HG03460 (cell line): ENCODE results near the gene FAM180A.
"Not testable (repeated sequence)": the region's sequence is repeated elsewhere in the genome, so short reads cannot be mapped to it uniquely, and the experiment has no call there.

Experiments used
- ATAC-seq: cut with Tn5 transposase; IDR thresholded peaks from one replicate; pipeline ENCODE4 v1.9.1; 2021; ENCODE audit not compliant: unreplicated experiment

Gene FAM180A

DNA sequence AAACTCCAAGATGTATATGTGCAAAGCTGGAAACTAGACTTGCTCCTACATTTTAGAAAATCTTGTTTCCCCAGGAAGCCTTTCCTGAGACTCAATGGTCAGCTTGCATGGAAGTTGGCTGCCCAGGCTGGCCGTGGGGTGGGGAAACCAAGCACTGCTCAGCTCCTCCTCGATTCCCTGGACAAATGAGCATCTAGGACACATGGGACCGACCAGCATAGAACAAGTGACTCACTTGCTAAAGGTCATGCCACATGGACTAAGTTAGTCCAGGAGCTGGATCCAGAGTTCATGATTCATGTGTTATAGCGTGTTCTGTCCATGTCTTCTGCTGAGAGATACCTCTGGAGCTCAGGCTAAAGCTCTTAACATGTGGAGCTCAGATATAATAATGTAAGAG, 6.2 kb downstream of the FAM180A start:
- ATAC-seq, result no peak

DNA sequence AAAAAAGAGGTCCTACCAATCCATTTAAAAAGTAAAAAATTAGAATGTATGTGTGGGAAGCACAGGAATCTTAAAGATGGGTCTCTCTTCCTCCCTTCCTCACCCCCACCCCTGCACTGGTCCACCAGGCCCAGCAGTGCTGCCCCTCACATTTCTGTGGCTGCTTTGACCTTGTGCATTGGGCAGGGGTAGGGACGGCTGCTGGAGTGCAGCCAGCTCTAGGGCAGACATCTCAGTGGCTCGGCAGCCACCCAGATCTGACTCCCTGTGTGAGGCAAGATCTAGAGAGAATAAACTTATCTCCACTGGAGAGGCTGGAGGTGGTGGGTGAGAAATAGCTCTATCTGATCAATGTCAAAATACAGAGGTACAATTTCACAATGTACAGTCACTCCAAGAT, 6.7 kb downstream of the FAM180A start:
- ATAC-seq, result no peak

DNA sequence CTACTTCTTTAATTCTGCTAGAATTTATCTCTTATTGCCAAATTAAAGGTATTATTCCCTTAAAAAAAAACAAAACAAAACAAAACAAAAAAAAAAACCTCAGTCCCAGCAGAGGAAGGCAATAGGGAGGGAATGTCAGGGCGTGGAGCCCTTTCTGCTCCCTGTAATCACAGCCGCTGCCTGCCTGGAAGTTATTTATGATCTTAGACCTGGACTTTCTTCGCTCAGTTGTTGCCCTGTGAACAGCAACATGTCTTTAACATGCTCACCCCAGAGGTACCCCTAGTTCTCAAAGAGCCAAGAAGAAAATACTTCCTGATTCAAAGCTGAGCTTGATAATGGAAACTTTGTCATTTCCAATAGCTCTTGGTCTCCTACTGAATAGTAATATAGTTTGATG, 7.7 kb downstream of the FAM180A start:
- ATAC-seq, result no peak

DNA sequence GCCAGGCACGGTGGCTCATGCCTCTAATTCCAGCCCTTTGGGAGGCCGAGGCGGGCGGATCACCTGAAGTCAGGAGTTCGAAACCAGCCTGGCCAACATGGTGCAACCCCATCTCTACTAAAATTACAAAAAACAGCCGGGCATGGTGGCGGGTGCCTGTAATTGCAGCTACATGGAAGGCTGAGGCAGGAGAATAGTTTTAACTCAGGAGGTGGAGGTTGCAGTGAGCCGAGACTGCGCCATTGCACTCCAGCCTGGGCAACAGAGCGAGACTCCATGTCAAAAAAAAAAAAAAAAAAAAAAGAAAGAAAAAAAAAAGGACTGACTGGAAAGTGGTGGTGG, 11.3 kb downstream of the FAM180A start:
- not testable (repeated sequence) for ATAC-seq

DNA sequence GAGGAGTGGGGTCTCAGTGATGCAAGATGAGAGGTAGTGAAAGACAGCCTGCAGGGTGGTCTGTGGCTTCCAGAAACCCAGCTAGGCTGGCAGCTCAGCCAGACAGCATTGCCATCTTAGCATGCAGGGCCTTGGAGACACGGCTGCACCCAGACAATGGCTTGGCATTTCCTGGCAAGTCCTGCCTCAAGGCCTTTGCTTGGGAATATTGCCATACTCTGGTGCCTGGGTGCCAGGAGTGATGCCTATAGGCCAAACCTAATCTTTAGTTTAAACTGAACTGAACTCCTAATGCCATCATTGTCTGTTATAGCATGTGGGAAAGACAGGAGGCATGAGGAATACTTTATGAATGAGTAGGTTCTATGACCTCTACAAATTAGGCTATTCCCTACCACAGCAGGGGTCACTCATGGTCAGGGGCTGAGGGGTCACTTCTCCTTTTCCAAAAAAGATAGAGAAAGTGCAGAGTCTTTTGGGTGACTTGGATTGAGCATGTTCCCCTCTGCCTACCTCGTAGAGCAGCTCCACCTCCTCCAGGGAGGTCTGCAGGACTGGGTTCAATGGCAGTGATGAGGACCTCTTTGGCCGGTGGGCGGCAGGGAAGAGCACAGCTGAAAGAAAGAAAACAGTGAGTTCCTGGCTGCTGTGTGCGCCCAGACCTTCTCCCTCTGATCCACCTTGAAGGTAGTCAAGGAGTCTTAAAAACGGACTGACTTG, 11.9 kb downstream of the FAM180A start:
- ATAC-seq, result no peak

DNA sequence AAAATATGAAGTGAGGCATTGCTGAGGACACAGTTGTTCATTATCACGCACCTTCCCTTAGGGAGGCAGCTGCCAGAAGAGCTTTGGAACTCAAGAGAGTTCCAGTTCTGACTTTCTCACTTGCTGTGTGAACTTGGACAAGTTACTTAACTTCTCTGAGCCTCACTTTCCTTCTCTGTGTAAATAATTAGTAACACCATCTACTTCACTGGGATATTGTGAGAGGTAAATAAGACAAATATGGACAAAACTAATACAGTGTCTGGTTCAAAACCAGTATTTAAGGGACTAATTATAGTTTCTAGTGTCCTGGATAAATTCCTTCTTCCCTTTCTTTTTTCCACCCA, 14.3 kb downstream of the FAM180A start:
- no peak for ATAC-seq

DNA sequence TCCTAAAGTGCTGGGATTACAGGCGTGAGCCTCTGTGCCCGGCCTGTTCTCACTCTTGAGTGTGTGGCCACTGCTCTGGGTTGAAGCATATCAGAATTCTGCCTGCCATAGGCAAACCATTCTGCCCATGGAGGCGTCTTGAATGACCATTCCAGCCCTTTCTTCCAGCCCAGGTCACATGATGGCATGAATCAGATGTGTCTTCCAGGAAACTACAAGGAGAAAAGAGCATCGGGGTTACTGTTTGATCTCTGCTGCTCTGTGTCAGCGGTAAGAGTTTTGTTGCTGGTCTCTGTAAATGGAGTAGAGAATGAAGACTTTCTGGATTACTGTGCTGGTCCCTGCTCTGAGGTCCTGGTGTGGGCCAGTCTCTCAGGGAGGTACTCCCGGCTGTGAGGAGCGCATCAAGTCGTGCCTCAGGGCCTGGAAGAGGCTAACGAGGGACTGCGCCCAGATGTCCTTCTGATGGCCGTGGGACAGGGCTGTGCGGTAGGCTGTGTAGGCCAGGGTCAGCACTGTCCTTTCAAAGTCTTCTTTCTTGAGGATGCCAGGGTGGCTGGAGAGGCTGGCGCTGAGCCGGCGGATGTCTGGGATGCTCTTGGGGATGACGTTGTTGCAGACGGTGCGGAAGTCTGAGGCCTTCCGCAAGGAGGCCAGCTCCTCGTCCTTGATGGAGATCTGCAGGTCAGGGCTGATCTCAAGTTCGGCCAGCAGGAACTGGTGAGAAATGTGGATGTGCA, 14.8 kb downstream of the FAM180A start:
- ATAC-seq, result no peak

DNA sequence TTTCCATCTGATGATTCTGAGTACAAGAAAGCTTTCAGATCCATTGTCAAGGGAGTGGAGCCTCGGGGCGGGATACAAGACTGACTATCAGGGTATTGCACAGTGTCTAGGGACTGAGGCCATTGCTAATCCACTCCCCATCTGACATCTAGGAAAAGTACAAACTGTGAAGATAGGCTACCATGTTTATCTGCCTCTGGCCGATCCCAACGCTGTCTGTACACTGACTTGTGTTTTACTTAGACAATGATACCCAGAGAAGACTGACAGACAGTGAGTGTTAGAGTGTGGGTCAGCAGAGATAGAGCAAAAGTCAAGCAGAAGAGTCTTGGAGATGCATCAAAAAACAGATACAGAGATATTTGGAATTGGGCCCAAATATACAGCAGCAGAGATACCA, 17.5 kb downstream of the FAM180A start:
- ATAC-seq, result no peak

DNA sequence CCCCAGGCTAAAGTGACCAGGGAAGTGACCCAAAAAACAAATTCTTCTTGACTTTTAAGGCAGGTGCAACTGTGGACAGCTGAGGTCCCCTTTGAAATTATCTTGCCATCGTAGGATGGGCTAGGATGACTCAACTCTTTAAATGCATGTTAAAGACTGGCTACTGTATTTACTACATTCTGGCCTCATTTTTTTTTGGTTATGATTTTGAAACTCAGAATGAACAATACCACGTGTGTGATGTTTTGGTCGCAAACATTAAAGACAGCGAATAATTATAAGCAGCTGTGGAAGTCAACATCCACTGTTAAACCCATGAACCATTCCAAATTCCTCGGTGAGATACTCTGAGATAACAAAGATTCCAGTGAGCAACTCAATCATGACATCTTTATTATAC, 19.4 kb downstream of the FAM180A start:
- ATAC-seq, result no peak

DNA sequence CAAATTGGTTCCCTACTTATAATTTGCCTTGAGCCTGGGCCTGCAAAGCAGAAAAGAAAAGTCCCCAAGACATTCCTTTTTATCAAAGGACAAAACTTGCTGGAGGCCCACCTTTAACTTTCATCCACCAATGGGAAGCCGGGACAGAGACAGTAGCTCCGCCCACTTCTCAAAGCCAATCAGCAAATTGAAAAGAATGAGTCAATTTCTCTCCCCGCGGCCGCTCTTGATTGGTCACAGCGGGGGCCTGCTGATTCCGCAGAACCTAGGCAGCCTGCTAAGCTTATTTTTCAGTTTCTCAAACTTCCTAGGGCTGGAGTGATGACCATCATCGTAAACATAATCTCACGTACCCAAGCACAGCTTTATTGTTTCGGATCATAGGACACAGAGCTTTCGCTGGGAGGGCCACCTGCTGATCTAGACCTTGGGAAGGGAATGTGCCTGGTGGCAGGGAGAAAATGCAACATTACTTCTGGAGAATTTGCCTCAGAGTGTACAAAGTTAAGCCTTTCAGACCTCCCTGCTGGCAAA, 20.4 kb downstream of the FAM180A start, which contains the start of gene SLC13A4:
Gene SLC13A4 (minus strand): TSS at position 51 of the 534 bp plus-strand sequence. CDS start 690 bp downstream, outside the sequence.
- ATAC-seq, result no peak

DNA sequence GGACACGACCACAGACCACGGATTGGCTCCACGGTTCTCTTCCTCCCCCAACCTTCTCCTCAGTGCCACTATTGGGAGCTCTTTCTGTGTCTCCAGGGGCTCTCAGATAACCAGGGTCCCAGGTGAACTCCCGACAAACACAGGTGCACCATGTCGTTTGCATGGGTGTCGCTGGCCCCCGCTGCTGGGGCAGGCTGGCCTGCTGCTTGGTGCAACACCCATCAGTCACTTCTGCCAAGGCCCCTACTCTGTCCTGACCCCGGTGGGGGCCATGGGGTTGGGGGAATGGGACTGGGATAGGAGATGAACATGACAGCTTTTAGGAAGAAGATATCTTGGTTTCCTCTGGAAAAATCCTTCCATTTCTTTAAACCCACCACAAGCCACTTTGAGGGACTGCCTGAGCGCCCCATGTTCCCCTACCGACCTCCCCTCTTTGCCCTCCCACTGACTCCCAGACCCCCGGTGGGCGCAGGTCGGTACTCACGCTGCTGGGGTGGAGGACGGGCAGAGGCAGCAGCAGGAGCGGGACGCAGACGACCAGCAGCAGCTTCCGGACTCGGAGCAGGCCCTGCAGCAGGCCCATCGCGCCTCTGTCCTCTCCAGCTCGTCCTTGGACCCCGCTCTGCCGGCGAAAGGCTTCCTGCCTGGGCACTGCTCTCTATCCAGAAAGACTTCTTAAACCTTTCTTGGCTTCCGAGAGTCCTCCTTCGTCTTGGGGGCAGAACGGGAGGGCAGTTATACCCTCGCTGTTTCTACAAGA, 21.5 kb downstream of the FAM180A start:
- ATAC-seq, result no peak

DNA sequence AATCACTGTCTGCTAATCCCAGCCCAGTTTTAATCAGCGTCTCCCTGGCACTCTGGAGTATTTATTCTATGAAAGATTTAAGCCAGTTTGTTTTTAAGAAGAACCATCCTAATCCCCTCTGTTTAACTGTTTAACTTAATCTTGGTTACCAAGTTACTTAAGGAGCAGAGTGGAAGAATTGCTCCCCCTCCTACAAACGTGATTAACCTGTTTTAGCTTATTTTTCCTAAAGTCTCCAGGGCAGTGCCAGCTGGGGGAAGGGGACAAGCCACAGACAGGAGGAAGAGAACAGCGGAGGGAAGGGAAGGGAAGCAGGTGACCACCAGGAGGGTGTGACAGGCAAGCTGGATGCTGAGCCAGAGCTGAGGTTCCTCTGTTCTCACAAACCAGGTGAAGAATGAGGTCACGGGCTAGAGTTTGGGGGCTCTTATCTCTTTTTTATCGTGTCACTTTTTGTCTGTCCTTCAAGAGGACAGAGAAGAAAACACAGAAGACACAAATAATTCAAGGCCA, 22.3 kb downstream of the FAM180A start:
- ATAC-seq, result no peak

DNA sequence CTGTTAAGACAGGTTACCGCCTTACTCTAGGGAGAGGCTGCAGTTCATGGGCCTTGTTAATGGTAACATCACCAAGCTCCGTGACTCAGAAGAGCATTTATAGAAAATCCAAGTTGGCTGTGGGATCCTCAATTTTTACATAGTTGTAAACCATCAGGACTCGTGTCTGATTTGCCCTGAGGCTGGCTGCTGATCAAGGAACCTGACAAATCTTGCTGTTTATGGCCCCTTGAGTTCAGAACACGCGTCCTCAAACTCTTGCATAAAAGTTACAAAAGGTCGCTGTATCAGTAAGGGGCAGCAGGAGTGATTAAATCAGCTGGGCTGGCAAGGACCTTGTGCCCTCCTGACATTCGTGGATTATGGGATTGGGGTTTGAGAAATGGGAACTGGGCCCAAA, 25.2 kb downstream of the FAM180A start:
- ATAC-seq, result no peak

DNA sequence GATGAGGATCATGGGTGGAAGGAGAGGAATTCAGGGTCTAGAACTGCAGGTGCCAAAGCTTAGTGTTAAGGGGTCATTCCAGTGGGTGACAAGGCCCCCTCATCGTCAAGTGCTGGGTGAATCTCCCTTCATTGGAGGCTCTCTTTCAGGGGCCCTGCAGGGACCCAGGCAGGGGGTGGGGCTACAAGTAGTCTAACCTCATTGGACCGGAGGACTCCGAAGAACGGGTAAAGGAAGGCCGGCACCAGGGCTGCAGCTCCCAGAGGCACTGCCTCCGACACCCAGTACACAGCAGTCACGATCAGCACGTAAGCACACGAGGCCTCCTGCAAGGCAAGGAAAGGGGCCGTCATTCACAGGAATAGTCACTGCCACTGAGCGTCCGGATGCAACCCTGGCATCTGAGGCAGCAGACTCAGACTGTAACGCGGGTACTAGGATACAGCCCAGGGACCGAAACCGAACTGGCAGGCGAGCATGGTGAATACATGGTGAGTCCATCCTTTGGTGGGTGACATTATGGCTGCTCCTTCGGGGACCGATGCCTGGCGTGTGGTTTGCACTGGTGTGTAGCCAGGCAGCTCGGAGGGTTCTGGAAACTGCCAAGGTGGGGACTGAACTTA, 27.3 kb downstream of the FAM180A start:
- ATAC-seq, result no peak

DNA sequence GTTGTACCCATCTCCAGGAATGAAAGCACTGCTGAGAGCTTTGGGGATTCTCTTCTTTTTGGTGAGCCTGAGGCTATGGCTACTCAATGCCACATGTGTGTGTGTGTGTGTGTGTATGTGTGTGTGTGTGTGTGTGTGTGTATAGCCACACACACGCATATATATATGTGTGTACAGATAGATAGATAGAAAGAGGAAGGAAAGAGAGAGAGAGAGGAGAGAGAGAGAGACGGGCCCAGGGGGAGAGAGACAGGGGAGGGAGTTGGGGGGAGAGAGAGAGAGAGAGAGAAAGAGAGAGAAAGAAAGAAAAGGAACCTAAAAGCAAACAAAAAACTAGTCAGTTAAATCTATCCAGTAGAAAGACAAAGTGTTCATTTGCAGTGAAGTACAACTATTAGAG, 28.9 kb downstream of the FAM180A start:
- ATAC-seq, result no peak

DNA sequence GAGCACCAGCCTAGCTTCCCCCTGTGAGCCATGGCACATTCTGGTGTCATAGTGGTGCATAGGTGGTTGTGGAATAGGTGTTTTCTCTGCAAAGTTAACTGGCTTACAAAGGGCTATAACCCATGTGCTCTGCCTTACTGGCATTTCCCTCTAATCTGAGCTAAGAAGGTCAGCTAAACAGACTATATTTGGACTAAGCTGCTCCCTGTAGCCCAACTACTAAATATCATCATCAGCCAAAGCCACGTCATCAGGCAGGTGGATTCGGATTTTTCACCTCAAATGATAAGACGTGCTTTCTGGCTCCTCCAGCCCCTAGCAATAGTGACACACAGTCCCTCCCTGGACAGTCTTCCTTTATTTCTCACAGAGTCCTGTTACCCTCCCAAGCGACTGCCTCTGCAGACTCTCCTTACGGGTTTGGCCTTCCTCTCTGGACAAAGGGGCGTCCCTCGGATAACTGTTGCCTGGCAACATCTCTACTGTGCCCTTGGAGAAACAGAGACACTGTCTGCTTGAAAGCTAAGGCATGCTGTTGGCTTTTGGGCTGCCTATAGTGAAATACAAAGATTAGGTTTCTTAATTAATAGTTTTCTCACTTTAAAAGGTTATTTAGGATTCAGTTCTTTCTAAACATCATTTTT, 29.7 kb downstream of the FAM180A start:
- no peak for ATAC-seq

DNA sequence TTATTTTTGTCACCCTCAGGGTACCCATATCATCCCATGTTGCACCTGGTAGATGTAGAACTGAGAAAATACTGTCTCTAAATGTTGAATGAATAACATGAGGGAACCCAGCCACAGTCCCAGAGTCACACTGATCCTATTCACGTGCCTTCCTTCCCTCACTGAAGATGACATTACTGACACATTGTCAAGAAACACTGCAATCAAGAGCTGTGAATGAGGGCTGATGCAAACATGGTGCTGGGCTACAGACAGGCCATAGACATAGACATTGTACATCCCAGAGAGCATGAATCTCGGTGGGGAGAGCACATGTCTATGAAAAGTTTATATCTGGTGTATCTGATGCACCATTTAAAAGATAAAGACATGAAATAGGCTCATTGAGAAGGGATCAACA, 30.4 kb downstream of the FAM180A start:
- no peak for ATAC-seq

DNA sequence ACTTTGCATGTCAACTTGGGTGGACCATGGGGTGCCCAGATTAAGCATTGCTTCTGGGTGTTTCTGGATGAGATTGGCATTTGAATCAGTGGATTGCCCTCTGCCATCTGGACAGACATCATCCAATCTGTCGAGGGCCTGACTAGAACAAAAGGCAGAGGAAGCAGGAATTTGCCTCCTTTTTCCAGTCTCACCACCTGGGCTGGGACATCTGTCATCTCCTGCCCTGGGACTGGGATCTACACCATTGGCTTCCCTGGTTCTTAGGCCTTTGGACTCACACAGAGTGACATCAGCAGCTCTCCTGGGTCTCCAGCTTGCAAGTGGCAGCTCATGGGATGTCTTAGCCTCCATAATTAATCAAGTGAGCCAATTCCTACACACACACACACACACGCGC, 30.9 kb downstream of the FAM180A start:
- ATAC-seq, result no peak

DNA sequence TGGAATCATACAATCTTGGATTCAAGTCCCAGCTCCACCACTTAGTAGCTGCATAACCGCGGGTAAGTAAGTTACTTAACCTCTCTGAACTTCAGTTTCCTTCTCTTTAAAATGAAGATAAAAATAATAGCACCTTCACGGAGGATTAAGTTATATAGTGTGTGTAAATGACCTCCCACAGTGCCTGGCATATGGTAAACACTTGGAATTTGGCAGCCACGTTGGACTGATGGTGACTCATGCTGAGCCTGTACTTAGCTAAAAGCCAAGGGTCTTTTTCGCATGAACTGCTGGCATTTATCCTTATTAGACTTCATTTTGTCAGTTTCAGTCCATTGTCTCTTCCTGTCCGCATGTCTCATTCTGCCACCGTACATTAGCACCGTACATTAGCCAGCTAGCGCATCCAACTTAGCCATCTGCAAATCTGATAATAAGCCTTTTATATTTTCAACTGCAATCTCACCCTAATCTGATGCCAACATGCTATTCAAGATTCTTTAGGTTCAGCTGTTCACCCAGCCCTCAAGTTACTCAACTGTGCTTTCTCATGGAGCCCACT, 31.9 kb downstream of the FAM180A start:
- no peak for ATAC-seq

DNA sequence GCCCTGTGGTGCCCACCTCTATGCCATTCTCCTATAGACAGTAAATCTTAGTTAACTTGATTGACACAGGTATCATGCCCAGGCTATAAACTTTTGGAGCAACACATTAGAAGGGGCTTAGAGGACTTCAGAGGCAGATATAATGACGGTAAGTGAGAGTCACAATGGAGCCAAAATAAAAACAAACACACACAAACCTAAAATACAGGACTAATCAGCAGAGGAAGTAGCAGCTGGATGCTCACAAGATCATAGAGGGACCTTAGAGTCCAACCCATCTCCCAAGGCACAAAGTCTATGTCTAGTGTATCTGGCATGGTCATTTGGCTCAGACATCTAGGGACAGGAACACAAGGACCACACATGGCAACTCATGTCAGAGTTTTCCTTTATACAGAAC, 32.9 kb downstream of the FAM180A start:
- no peak for ATAC-seq
